Globus pallidus (tissue), 1 donor: ENCODE measurements around the gene VSIG10L.

Experiments
- DNase-seq: peaks from one replicate; pipeline ENCODE4 v3.0.0-alpha.2; 2015; ENCODE audit warnings: low spot score

VSIG10L gene

GRCh38 chr19:51317376-51317775 is 24.6 kb downstream of the VSIG10L start:
- no peak for DNase-seq

GRCh38 chr19:51316688-51317087 is 25.3 kb downstream of the VSIG10L start:
- DNase-seq: no peak

GRCh38 chr19:51311351-51312257 is 30.3 kb downstream of the VSIG10L start, which contains the start of gene IGLON5:
TSS of gene IGLON5 (plus strand) at chr19:51311644. CDS start at chr19:51311848, 204 bp downstream.
- no peak for DNase-seq

GRCh38 chr19:51305479-51305878 is 36.5 kb downstream of the VSIG10L start:
- DNase-seq: no peak

- DNase-seq: no peak
Measured at GRCh38 chr19:51301266-51301665, 40.7 kb downstream of the VSIG10L start.

GRCh38 chr19:51297406-51297805 is 44.5 kb downstream of the VSIG10L start:
- DNase-seq: no peak

GRCh38 chr19:51296336-51297093 is 45.4 kb downstream of the VSIG10L start:
- no peak for DNase-seq

- no peak for DNase-seq
Measured at GRCh38 chr19:51295382-51296126, 46.4 kb downstream of the VSIG10L start.

GRCh38 chr19:51294977-51295375 is 47.0 kb downstream of the VSIG10L start:
- DNase-seq: no peak

- DNase-seq: no peak
Measured at GRCh38 chr19:51294211-51294976, 47.5 kb downstream of the VSIG10L start.

GRCh38 chr19:51293571-51294210 is 48.2 kb downstream of the VSIG10L start:
- DNase-seq: no peak

- DNase-seq: peak; percentile 6
Measured at GRCh38 chr19:51292971-51293370, 49.0 kb downstream of the VSIG10L start.

- no peak for DNase-seq
Measured at GRCh38 chr19:51289635-51290034, 52.3 kb downstream of the VSIG10L start.

GRCh38 chr19:51285682-51286081 is 56.3 kb downstream of the VSIG10L start:
- no peak for DNase-seq

- DNase-seq: no peak
Measured at GRCh38 chr19:51282335-51282734, 59.6 kb downstream of the VSIG10L start.
